ENCODE results near the gene UCHL3.

UCHL3 gene

GRCh38 chr13:75633285-75633684 is 83.7 kb downstream of the UCHL3 start:
- DNase-seq, result no peak

GRCh38 chr13:75635101-75635827 is 85.7 kb downstream of the UCHL3 start:
- peak; percentile 2 for DNase-seq

GRCh38 chr13:75635828-75636435 is 86.3 kb downstream of the UCHL3 start, which contains the start of gene LMO7:
Gene LMO7, plus strand, starts transcription at chr13:75636330. Its CDS starts 328 bp downstream, at chr13:75636658.
- peak; percentile 49 for DNase-seq

- peak; percentile 55 for DNase-seq
These were observed 87.0 kb downstream of the UCHL3 start for GRCh38 chr13:75636436-75637180.

DNA sequence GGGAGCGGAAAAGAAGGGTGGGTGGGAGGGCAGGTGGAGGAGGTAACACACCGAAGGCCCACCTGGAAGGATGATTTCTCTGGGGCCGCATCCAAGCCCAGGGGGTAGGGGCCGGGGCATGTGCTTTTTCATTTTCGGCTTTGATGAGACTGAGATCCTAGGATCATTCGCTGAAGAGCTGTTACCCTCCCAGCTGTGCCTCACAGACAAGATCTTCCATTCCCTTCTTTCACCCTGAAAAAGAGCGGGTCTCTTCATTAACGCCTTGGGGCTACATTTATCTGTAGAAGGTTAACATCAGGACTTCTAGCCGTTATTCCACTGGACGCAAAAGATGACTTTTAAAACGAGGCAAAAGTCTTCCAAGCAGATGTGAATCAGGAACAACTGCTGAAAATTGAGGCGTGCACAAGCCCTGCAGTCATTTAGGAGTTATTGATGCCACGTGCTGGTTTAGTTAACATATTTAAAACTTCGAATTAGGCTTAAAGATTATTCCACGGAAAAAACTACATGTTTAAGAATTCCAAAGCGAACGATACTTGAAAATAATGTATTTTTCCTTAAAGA is 87.7 kb downstream of the UCHL3 start:
- DNase-seq, result no peak

DNA sequence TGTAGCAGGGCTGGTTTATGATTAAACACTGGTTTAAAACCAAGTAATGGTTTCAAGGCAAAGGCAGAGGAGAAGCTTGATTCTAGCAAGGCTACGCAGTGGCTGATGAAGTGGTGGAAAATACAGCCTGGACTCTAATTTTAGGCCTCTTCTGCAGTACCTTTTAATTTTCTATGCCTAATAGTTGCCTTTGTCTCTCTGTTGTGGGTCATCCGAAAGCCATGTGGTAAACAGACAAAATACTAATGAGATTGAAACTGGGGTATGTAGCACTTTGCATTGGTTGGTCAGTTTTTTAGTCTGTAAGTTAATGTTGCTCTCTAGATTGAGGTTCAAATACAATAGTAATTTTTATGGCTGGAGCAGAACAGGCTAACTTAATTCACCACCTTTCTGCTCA is 89.9 kb downstream of the UCHL3 start:
- DNase-seq, result no peak

DNA sequence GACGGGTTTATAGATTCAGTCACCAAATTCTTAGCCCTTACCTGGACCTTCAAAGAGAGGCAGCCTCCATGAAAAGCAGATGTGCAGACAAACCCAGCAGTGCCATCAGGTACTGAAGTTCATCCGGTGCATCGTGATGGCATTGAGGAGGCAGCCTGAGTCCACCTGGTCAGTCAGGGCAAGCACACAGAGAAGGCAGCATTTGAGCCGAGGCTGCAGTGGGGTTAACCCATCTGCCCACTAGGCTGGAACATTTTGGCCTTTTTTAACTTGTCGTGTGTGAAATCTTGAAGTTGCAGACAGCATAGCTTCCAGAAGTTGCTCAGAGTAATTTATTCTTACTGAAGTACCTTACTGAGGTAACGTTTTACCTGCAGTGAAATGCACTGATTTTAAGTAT is 91.4 kb downstream of the UCHL3 start:
- DNase-seq, result no peak

GRCh38 chr13:75643182-75643581 is 93.6 kb downstream of the UCHL3 start:
- no peak for DNase-seq

GRCh38 chr13:75643693-75644092 is 94.1 kb downstream of the UCHL3 start:
- DNase-seq, result no peak

- no peak for DNase-seq
These were observed 95.5 kb downstream of the UCHL3 start for GRCh38 chr13:75645141-75645540.

GRCh38 chr13:75647126-75647784 is 97.7 kb downstream of the UCHL3 start:
- DNase-seq, result no peak

DNA sequence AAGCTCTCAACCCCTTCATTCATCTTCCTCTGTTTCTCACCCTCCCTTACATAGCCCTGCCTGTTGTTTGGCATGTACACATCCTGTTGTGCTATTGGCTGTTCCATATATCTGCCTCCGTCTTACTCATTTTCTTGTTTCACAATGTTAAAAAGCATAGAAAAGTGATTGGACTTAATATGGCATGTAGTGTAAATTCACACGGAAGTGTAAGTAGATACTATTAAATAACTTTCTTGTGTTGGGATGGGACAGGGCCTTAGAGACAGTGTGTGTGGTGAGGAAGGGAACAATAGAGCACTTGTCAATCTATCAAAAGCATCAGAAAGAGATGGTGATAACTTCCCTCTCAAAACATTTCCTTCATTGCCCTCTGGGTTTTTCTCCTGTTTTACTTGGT is 98.9 kb downstream of the UCHL3 start:
- DNase-seq, result no peak

GRCh38 chr13:75651013-75651412 is 101.4 kb downstream of the UCHL3 start:
- DNase-seq, result no peak

- no peak for DNase-seq
These were observed 103.1 kb downstream of the UCHL3 start for GRCh38 chr13:75652726-75653125.
